Measurements from ENCODE around the gene MASP2. TPM values are rescaled to one million over a fixed set of nuclear protein-coding genes. Genes with fewer than 3 reads are reported as not detected.
"Not testable (repeated sequence)": the region's sequence is repeated elsewhere in the genome, so short reads cannot be mapped to it uniquely, and the experiment has no call there.

MASP2 gene
- total RNA-seq, 1 donor from 2014 or later = not detected

- intact Hi-C loops (cut with micrococcal nuclease) = no loop called here
- H3K4me3 Mint-ChIP-seq = no peak overlapping the region
- ChIA-PET CTCF (no interaction called here), POLR2A (no interaction called here)
- H3K27me3 Mint-ChIP-seq = no peaks in the 10 kb centered on the region
- peaks cover 27% of the 10 kb centered on the region for H3K4me1 Mint-ChIP-seq
- TF ChIP-seq, protein P1, sequence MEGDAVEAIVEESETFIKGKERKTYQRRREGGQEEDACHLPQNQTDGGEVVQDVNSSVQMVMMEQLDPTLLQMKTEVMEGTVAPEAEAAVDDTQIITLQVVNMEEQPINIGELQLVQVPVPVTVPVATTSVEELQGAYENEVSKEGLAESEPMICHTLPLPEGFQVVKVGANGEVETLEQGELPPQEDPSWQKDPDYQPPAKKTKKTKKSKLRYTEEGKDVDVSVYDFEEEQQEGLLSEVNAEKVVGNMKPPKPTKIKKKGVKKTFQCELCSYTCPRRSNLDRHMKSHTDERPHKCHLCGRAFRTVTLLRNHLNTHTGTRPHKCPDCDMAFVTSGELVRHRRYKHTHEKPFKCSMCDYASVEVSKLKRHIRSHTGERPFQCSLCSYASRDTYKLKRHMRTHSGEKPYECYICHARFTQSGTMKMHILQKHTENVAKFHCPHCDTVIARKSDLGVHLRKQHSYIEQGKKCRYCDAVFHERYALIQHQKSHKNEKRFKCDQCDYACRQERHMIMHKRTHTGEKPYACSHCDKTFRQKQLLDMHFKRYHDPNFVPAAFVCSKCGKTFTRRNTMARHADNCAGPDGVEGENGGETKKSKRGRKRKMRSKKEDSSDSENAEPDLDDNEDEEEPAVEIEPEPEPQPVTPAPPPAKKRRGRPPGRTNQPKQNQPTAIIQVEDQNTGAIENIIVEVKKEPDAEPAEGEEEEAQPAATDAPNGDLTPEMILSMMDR (IDR thresholded peaks at IDR 0.05) = no peak
- H3K9me3 Mint-ChIP-seq = no peaks in the 10 kb centered on the region
- H3K36me3 Mint-ChIP-seq (ENCODE audit: low read depth) = peaks cover 86% of the 10 kb centered on the region
- ATAC-seq (ENCODE audit: low read depth) (no peak), DNase-seq (no peak)
- H3K27ac Mint-ChIP-seq = no peak overlapping the region
These were observed 27.1 kb downstream of the MASP2 start for GRCh38 chr1:11019971-11020370.

DNA sequence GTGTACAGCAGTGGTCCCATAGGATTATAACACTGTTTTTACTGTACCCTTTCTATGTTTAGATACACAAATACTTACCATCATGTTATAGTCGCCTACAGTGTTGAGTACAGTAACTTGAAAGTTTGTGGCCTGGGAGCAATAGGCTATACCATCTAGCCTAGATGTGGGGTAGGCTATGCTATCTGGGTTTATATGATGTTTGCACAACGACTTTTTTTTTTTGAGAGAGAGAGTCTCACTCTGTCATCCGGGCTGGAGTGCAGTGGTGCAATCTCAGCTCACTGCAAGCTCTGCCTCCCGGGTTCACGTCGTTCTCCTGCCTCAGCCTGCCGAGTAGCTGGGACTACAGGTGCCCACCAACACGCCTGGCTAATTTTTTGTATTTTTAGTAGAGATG, 27.7 kb downstream of the MASP2 start:
- intact Hi-C loops (cut with micrococcal nuclease); H3K4me3 Mint-ChIP-seq; DNase-seq; H3K27ac Mint-ChIP-seq; H3K27me3 Mint-ChIP-seq; H3K9me3 Mint-ChIP-seq; POLR2A ChIA-PET; ATAC-seq (ENCODE audit: low read depth); CTCF ChIA-PET: not testable (repeated sequence)
- Mint-ChIP-seq H3K36me3 (ENCODE audit: low read depth) (peaks cover 86% of the 10 kb centered on the region), H3K4me1 (peaks cover 29% of the 10 kb centered on the region)

GRCh38 chr1:11013160-11013531, 33.9 kb downstream of the MASP2 start:
- Mint-ChIP-seq H3K4me1 (peaks cover 35% of the 10 kb centered on the region), H3K36me3 (ENCODE audit: low read depth) (peaks cover 39% of the 10 kb centered on the region), H3K9me3 (no peaks in the 10 kb centered on the region), H3K27me3 (no peaks in the 10 kb centered on the region), H3K4me3 (peak overlapping the region; percentile 89), H3K27ac (peak overlapping the region; percentile 79)
- ATAC-seq (ENCODE audit: low read depth) (no peak), DNase-seq (no peak)
- intact Hi-C loops (cut with micrococcal nuclease) = loop anchor here (2.0 to 5.0 kb wide), 2 partner anchors 249 to 320 kb away; partner anchors contain the start of gene MTOR
- TF ChIP-seq, protein P1 (IDR thresholded peaks at IDR 0.05) = no peak
- CTCF ChIA-PET = interaction anchor here (1.0 kb wide), 1 partner anchor 519 kb away, joined by 3 read pairs; no protein-coding TSS in a partner anchor
- POLR2A ChIA-PET = interaction anchor here (0.5 to 2.8 kb wide), 7 partner anchors 14 to 896 kb away, joined by 3 to 21 read pairs (median 6); partner anchors contain the start of genes EXOSC10 and SRM

GRCh38 chr1:11012260-11013159, 34.5 kb downstream of the MASP2 start, which contains the start of gene TARDBP:
TARDBP (plus strand) TSS chr1:11012654; CDS start chr1:11013728, 1,074 bp downstream.
- POLR2A ChIA-PET = interaction anchor here (0.5 to 2.8 kb wide), 17 partner anchors 9 to 1256 kb away, joined by 3 to 21 read pairs (median 4); partner anchors contain the start of genes EXOSC10, FBXO6, MIIP and MTOR
- TF ChIP-seq, protein P1 (IDR thresholded peaks at IDR 0.05) = no peak
- H3K9me3 Mint-ChIP-seq = no peaks in the 10 kb centered on the region
- intact Hi-C loops (cut with micrococcal nuclease) = loop anchor here (1.0 to 5.0 kb wide), 5 partner anchors 48 to 968 kb away; partner anchors contain the start of genes DFFA, MFN2, MTOR and SRM
- CTCF ChIA-PET = interaction anchor here (1.0 to 1.1 kb wide), 2 partner anchors 25 to 519 kb away, joined by 3 read pairs; no protein-coding TSS in a partner anchor
- H3K36me3 Mint-ChIP-seq (ENCODE audit: low read depth) = peaks cover 37% of the 10 kb centered on the region
- peak within 1 kb of the TSS; percentile 89 for H3K4me3 Mint-ChIP-seq
- H3K4me1 Mint-ChIP-seq = peaks cover 35% of the 10 kb centered on the region
- DNase-seq = peak; percentile 93
- ATAC-seq (ENCODE audit: low read depth) = peak; percentile 87
- peak within 1 kb of the TSS; percentile 99 for H3K27ac Mint-ChIP-seq
- H3K27me3 Mint-ChIP-seq = no peaks in the 10 kb centered on the region

DNA sequence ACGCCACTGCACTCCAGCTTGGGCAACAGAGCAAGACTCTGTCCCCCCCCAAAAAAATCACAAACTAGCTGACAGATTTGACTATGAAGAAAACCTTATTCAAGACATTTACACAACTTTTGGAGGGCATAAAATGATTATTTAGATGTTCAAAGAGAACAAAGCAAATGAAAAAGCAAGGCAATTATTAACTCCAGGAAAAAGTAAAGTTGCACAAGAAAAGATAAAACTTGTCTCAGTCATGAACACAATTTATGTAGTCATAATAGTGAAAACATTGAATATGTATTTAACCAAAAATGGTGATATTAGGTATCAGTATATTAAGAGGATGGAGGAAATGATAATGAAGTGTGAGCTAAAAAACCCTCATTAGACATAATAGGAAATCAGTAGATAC, 46.5 kb downstream of the MASP2 start:
- ChIA-PET CTCF (no interaction called here), POLR2A (no interaction called here)
- peaks cover 5% of the 10 kb centered on the region for H3K36me3 Mint-ChIP-seq (ENCODE audit: low read depth)
- H3K4me3 Mint-ChIP-seq = no peak overlapping the region
- intact Hi-C loops (cut with micrococcal nuclease) = no loop called here
- no peaks in the 10 kb centered on the region for H3K27me3 Mint-ChIP-seq
- H3K4me1 Mint-ChIP-seq = no peaks in the 10 kb centered on the region
- ATAC-seq (ENCODE audit: low read depth) (no peak), DNase-seq (no peak)
- TF ChIP-seq, protein P1 (IDR thresholded peaks at IDR 0.05) = no peak
- peak overlapping the region; percentile 24 for H3K27ac Mint-ChIP-seq
- peaks cover 8% of the 10 kb centered on the region for H3K9me3 Mint-ChIP-seq

Data from activated B cell treated with CpG ODN at 0.5 μM for 24 hours (primary cell).